GM18861 (cell line): ENCODE measurements around the gene SASH1.
"Not testable (repeated sequence)": the region's sequence is repeated elsewhere in the genome, so short reads cannot be mapped to it uniquely, and the experiment has no call there.

Source experiments
- ATAC-seq: cut with Tn5 transposase; IDR thresholded peaks from one replicate; pipeline ENCODE4 v1.9.1; 2021; ENCODE audit not compliant: unreplicated experiment

Gene SASH1

DNA sequence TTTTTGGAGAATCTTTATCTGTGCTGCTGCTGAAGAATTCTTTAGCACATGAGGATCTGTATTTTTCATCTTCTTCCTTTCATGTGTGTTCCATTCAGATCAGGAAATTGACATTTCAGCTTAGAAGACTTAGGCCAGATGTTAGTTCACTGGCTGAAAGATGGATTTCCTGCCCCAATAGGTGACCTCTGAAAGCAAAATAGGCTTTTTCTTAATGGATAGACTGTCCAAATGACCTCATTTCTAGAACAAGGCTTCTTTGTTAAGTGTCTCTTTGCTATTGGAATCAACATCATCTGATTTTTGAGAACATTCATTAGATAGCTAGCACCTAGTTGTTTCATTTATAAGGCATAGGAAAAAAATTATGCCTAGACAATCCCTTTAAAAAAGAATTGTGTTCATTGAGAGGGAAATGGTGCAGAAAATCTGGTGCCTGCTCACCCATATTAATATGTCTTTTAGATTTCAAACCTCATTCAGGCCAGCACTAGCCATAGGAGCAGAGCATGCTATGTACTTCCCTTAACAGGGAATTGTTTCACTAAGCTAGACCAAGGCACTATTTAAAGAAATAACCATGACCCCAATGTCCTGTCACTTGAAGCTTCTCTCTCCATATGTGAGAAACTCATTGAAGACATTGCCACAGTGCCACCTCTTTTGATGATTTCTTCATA, 13.6 kb upstream of the SASH1 start:
- ATAC-seq, result no peak

DNA sequence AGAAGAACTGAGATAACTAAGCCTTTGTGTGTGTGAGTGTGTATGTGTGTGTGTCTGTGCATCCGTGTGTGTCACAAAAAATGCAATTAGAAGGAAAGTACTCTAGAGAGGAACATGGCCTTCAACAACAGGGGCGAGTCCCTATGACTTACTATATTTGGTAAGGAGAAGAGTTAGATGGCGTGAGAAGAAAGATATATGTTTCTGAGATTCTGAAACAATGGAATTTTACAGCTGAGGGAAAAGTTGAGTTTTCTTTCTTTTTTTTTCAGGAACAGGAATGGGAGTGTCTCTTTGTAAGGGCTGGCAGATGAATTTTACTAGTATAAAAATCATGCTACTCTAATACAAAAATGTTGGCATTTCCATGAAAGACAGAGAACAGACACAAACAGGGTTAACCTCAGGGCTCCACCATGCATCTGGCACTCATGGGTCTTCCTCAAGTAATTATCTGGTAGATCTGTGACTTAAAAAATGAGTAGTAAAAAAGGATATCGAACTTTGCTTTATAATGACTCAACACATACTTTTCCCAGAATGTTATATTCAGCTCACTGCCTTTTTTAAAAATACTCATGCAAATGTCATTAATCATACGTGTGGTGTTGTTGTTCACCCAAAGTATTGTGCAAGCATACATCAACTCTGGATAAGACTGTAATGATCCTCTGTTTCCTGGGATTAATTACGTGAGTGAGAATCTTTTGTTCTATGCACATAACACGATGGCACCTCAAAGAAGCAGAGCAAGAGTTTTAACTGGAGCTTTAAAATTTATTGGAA, 12.8 kb upstream of the SASH1 start:
- no peak for ATAC-seq

DNA sequence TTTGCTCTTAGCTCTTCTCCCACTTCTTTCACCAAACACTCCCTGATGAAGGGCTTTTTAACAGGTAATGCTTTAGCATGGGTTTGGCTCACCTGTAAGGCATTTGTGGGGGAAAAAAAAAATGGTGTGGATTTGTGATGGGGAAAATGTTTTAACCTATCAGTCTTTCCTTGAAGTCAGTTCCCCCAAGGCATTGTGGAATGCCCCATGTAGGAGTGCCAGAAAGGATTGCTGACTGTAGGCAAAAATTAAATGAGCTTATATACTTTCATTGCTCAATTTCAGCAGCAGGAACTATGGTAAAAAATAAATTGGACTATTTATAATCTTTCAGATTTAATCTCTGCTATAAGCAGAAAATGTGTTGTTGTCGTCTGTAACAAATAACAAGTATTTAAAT, 10.6 kb upstream of the SASH1 start:
- no peak for ATAC-seq

DNA sequence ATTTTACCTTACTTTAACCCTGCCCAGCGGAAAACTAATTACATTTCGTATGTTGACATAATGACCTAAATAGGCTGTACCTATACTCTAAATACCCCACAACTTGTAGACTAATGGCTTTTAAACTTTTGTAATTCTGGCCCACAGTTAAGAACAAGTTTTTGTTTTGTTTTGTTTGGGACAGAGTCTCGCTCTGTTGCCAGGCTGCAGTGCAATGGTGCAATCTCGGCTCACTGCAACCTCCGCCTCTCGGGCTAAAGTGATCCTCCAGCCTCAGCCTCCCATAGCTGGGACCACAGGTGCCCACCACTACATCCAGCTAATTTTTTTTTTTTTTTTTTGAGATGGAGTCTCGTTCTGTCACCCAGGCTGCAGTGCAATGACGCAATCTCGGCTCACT, 5.7 kb upstream of the SASH1 start:
- ATAC-seq, result no peak

DNA sequence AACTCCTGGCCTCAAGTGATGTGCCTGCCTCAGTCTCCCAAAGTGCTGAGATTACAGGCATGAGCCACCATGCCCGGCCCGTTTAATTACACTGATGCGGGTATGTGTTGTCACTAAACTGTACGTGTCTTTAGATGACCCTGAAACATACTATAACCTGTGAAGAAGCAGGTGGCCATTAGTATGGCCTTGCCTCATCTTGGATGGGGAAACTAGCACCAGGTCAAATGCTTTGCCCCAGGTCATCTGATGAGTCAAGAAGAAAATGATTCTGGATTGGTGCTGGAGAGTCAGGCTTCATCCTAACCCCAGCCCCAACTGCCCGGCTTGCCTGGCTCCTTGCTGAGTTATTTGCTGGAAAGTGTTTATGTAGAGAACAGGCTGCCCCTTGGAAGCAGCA, 2.9 kb upstream of the SASH1 start:
- ATAC-seq, result no peak

DNA sequence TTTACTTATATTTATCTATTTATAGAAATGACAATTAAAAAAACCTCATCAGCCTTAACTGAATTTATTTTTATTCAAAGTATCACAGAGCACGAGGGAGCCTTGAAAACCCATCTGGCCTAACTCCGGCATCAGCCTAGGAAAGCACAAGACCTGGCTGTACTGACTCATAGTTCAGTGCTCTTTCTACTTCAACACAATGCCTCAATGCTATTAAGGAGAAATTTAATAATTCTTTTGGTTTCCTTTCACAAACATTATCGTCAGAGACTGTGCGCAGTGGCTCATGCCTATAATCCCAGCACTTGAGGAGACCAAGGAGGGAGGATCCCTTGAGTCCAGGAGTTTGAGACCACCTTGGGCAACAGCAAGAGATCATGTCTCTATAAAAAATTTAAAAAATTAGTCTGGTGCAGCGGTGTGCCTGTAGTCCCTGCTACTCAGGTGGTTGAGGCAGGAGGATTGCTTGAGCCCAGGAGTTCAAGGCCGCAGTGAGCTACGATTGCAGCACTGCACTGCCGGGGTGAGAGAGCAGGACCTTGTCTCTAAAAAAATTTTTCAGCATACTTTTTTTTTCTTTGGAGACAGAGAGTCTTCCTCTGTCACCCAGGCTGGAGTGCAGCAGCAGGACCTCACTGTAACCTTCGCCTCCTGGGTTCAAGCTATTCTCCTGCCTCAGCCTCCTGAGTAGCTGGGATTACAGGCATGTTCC, 1.9 kb upstream of the SASH1 start:
- ATAC-seq, result no peak

DNA sequence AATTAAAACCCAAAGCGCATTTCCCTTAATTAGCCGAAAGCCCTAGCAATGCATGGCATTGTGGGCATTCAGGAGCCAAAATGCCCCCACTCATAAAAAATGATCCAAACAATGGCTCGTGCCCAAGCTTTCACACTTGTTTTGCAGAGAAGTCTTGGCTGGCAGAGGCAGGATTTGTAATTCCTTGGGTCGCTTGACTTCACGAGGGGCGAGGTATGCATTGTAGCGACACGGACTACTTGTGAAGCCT, 613 bp upstream of the SASH1 start:
- ATAC-seq, result no peak

DNA sequence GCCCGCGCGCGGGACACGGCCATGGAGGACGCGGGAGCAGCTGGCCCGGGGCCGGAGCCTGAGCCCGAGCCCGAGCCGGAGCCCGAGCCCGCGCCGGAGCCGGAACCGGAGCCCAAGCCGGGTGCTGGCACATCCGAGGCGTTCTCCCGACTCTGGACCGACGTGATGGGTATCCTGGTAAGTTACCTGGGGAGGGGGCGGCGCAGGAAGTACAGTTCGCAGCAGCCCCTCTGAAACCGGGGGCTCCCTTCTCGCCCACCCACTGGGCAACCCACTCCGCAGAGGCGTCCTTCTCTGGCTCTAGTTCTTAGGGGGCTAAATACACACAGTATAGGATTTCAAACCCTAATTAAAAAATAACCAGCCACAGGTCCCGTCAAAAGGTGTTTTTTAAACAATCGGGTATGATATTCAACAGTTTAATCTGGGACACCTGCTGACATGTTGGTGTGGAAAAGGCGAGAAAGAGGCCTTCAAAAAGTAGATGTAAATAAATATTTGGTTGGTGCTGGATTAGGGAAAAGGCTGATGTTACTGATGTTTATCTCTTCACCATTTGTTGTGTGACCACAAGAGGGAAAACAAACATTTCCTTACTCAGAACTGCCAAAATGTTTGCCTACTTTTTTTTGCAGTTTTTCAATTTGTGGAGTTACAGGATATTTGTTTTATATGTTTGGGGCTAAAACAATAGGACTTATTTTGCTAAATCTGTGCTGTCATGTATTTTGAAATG, 577 bp downstream of the SASH1 start:
- ATAC-seq, result no peak

DNA sequence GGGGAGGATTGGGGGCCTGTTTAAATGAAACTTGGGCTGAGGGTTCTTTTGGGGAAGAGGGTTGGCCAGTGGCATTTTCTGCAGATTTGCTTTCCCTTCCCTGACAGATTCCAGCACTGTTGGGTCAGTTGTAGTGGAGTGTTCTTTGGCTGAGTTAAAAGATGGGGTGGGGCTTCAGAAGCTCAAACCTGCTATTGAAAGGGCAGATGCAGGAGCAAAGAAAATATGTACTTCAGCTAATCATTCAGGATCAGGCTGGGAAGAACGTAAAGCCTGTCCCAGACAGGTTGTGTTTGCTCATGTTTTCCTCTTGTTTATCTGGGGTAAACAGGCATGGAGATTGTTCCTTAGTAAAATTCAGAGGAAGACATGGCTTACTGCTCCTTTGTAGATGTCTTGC, 2.5 kb downstream of the SASH1 start:
- no peak for ATAC-seq

DNA sequence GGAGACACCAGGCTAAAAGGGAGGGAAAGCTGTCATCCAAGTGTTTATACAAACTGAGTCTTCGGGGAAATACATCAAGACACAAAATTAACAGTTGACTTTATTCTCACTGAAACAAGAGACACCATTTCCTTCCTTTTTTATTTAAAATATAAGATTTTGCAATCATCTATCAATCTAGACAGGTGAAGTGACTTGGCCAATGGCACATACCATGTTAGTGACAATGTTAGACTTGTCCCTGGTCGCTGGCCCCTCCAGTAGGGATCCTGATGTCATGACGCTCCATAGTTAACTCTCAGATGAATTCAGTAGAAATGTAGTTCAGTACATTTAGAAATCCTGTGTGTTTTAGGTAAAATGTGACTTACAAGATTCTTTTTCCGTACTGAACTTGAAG, 2.9 kb downstream of the SASH1 start:
- ATAC-seq, result no peak

DNA sequence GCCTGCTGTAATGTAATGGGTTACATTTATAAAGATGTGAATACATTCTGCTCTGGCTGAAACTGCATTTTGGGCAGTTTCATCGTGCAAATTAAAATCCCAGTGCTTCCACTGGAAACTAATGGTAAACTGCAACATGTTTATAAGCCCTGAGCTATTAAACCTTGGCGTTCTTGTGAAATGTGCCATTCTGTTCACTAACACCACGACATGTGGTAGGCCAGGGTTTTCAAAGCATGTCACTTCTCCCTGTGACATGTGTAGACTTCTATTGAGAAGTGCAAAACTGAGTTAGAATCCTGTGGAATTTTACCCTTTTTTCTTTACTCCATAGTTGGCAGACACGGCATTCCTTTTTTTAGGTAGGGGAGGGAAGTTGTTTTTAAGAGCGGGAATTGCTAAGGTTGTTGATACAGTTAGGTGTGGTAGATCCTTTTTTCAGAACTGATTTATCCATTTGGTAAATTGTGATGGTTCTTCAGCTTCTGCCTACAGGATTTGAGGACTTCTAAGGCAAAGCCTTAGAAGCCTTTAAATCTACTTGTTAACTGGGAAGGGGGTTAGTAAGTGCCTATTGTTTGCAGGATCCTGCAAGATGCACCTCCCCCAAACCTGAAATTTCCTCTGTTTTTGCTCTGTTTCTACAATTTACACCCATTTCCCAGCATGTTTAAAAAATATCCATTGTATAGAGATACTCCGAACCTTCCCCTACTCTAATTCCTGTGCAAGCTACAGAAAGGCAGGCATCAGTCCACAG, 4.2 kb downstream of the SASH1 start:
- ATAC-seq, result no peak

DNA sequence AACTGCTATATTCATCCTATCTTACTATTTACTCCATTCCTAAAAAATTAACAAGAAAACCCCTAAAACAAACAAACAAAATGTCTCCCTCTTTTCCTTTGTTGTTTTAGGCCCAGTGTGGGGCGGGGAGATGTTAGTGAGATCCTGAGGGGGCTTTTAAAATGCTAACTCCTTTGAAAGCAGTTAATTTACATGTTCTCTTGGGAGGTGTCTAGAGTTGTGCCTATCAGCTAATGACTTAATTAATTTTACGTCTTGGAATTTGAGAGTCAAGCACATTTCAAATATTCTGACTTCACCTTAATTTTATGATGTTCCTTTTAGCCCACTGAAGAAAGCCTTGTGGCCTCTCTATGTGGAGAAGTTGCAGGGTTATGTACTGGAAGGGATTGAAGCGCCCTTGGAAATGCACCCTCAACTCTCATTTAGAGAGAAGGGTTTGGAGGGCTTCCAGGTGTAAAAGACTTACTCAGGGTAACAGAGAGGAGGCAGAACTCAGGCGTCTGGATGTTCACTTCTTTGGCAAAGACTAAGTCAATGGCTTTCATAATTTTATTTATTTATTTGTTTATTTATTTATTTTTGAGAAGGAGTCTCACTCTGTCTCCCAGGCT, 4.9 kb downstream of the SASH1 start:
- ATAC-seq, result no peak

DNA sequence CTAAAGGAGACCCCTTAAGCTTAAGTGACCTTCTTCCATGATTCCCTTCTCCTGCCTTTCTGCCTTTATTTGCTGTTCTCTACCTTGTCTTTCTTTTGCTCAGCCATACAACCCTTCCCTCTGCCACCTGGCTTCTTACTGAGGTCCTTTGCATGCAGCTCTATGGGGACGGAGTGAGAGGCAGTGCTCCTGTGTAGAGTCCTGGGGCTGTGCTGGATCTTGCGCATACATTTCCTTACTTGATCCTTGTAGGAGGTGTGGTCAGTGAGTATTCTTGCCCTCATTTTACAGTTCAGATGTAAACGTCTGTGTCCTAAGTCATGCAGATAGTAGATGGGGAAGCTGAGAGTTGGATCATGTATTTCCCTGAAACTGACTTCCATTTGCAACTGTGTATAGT, 5.7 kb downstream of the SASH1 start:
- no peak for ATAC-seq

DNA sequence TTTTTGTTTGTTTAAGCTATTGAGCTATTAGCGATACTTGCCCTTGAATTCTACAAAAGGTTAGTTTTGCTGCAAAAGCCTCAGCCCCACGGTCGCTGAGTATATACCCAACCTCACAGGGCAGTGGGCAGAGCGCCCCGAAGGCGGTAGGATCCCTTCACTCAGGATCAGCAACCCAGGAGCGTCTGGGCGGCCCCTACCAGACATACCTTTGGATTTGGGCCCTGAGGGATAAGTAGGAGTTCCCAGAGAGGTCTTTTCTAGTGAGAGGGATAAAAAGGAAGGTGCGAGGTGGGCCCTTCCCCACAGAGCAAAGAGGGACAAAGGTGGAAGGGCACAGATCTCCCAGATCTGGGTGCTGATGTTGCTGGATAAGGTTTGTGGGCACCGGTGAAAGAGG, 6.1 kb downstream of the SASH1 start:
- no peak for ATAC-seq

DNA sequence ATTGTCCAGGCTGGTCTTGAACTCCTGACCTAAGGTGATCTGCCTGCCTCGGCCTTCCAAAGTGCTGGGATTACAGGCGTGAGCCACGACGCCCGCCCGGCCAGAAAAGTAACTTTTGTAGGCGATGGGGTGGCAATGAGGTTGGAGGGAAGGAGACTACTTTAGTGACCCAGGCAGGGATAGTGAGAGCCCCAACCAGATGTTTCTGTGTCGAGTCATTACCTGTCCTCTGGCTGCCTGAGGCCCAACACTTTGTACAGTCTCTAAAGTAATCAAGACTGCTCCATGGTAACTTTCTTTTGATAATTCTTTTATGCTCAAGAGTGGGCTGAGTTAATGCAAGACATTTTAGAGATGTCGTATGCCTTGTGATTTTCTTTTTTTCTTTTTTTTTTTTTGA, 6.8 kb downstream of the SASH1 start:
- no peak for ATAC-seq

DNA sequence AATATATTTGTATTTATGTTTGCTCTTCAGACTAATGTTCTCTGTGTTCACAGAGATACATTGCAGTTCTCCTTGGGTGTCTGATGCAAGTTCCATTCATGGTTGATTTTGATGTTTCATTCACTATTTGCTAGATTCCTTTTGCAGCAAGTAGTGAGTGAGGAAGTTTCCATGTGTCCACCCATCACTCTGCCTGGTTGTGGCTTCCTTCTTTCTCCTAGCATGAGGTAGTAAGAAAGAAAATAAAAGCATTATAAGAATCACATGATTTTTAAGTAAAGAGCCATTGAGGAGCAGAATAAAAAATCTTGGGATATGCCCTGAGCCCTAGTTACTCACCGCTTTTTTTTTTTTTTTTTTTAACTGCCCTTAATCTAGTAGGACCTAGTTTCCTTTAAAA, 8.7 kb downstream of the SASH1 start:
- no peak for ATAC-seq

DNA sequence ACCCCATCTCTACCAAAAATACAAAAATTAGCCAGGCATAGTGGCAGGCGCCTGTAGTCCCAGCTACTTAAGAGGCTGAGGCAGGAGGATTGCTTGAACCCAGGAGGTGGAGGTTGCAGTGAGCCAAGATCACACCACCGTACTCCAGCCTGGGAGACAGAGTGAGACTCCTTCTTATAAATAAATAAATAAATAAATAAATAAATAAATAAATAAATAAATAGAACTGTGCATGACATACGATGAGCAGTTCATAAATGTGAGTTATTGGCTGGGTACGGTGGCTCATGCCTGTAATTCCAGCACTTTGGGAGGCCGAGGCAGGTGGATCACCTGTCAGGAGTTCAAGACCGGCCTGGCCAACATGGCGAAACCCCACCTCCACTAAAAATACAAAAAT, 9.8 kb downstream of the SASH1 start:
- ATAC-seq, result not testable (repeated sequence)

DNA sequence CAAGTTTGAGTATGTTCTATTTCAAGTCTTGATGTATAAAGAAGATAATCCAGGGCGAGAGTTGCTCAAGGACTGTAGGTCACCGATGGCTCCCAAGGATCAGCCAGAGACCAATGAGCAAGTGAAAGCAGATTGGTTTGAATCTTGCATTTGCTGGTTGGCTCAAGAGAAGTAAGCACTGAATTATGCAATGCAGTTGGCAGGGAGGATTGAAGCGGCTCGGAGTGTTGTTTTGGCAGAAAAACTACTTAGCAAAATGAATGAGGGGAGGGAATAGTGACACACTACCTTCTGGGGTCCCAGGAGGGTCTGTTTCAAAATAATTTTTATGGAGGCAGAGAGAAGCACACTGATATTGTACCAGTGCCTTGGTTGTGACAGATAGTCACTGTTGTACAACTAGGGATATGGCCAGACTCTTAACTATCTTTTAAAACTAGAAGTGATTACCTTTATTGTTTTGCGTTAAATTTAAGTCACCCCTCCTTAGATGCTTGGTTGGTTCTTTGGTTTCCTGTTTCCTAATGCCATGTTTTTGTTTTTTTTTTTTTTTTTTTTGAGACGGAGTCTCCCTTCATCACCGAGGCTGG, 15.7 kb downstream of the SASH1 start:
- no peak for ATAC-seq

DNA sequence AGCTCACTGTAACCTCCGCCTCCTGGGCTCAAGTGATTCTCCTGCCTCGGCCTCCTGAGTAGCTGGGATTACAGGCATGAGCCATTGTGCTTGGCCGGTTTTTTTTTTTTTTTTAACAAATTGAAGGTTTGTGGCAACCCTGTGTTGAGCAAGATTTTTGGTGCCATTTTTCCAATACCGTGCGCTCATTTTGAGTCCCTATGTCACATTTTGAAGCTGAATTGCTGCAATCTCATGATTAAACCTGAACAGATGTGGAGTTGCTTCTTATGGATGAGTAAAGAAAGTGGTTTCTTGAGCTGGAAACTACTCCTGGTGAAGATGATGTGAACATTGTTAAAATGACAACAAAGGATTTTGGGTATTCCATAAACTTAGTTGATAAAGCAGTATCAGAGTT, 16.6 kb downstream of the SASH1 start:
- ATAC-seq, result no peak
